H9 (cell line): ENCODE measurements around the gene SLC17A1. TPM values are rescaled to one million over a fixed set of nuclear protein-coding genes. Genes with fewer than 3 reads are reported as not detected.

Experiments
- DNase-seq: peaks from one replicate; pipeline ENCODE4 v3.0.0-alpha.2; 2017
- H2AFZ ChIP-seq: one replicate; pipeline ENCODE4 v1.6.1; 2013; ENCODE audit warnings: mild to moderate bottlenecking, low read length, control low read depth, moderate library complexity
- H2AK5ac ChIP-seq: 2 replicates; pipeline ENCODE4 v1.6.1; 2013; ENCODE audit warnings: low read length, control low read depth, mixed read lengths; ENCODE audit not compliant: insufficient read length
- H2BK120ac ChIP-seq: one replicate; pipeline ENCODE4 v1.6.1; 2013; ENCODE audit warnings: low read depth, mild to moderate bottlenecking, low read length, control low read depth, inconsistent platforms; ENCODE audit not compliant: poor library complexity, severe bottlenecking
- H2BK12ac ChIP-seq: 2 replicates; pipeline ENCODE4 v1.6.1; 2013; ENCODE audit warnings: low read length, control low read depth, mixed read lengths, low read depth; ENCODE audit not compliant: insufficient read length
- H2BK15ac ChIP-seq: 2 replicates; pipeline ENCODE4 v1.6.1; 2013; ENCODE audit warnings: low read depth, low read length, control low read depth
- H2BK20ac ChIP-seq: one replicate; pipeline ENCODE4 v1.6.1; 2013; ENCODE audit warnings: low read depth, mild to moderate bottlenecking, low read length, control low read depth, inconsistent platforms; ENCODE audit not compliant: poor library complexity, severe bottlenecking
- H2BK5ac ChIP-seq: 2 replicates; pipeline ENCODE4 v1.6.1; 2013; ENCODE audit warnings: low read length, control low read depth, mixed read lengths; ENCODE audit not compliant: insufficient read length
- H3K14ac ChIP-seq: 2 replicates; pipeline ENCODE4 v1.6.1; 2013; ENCODE audit warnings: low read length, control low read depth; ENCODE audit not compliant: insufficient read depth
- H3K18ac ChIP-seq: 2 replicates; pipeline ENCODE4 v1.6.1; 2013; ENCODE audit warnings: low read depth, mild to moderate bottlenecking, mixed read lengths, low read length, control low read depth; ENCODE audit not compliant: insufficient read length
- H3K23ac ChIP-seq: 2 replicates; pipeline ENCODE4 v1.6.1; 2013; ENCODE audit warnings: low read length, control low read depth, mixed read lengths, low read depth; ENCODE audit not compliant: insufficient read length
- H3K23me2 ChIP-seq: 2 replicates; pipeline ENCODE4 v1.6.1; 2013; ENCODE audit warnings: low read depth, mild to moderate bottlenecking, mixed read lengths, low read length, control low read depth; ENCODE audit not compliant: insufficient read length, poor library complexity, severe bottlenecking
- H3K27ac ChIP-seq: 2 replicates; pipeline ENCODE4 v1.5.1; 2013; ENCODE audit warnings: low read length, control low read depth, mixed read lengths, low read depth; ENCODE audit not compliant: insufficient read length
- H3K27me3 ChIP-seq: 2 replicates; pipeline ENCODE4 v1.6.1; 2013; ENCODE audit warnings: low read length, control low read depth, inconsistent platforms; ENCODE audit not compliant: insufficient read depth
- H3K4ac ChIP-seq: 2 replicates; pipeline ENCODE4 v1.6.1; 2013; ENCODE audit warnings: low read depth, mild to moderate bottlenecking, control low read depth, inconsistent platforms, low read length, moderate library complexity
- H3K4me1 ChIP-seq: 2 replicates; pipeline ENCODE4 v1.6.1; 2013; ENCODE audit warnings: low read length, control low read depth, inconsistent platforms; ENCODE audit not compliant: insufficient read depth
- H3K4me2 ChIP-seq: 2 replicates; pipeline ENCODE4 v1.6.1; 2013; ENCODE audit warnings: low read length, control low read depth, mixed read lengths; ENCODE audit not compliant: insufficient read length, insufficient read depth
- H3K56ac ChIP-seq: 2 replicates; pipeline ENCODE4 v1.6.1; 2013; ENCODE audit warnings: low read depth, mild to moderate bottlenecking, mixed read lengths, low read length, control low read depth; ENCODE audit not compliant: insufficient read length
- H3K79me1 ChIP-seq: 2 replicates; pipeline ENCODE4 v1.6.1; 2013; ENCODE audit warnings: low read depth, mild to moderate bottlenecking, moderate library complexity, low read length, control low read depth, inconsistent platforms; ENCODE audit not compliant: insufficient read depth, poor library complexity, severe bottlenecking
- H3K79me2 ChIP-seq: 2 replicates; pipeline ENCODE4 v1.6.1; 2013; ENCODE audit warnings: low read length, control low read depth, inconsistent platforms; ENCODE audit not compliant: insufficient read depth
- H3K9ac ChIP-seq: 2 replicates; pipeline ENCODE4 v1.6.1; 2013; ENCODE audit warnings: low read length, control low read depth, mixed read lengths; ENCODE audit not compliant: insufficient read length; ENCODE audit errors: extremely low read depth
- H3K9me3 ChIP-seq: one replicate; pipeline ENCODE4 v1.6.1; 2013; ENCODE audit warnings: low read depth, low read length, inconsistent platforms; ENCODE audit not compliant: control insufficient read depth
- H3T11ph ChIP-seq: one replicate; pipeline ENCODE4 v1.6.1; 2013; ENCODE audit warnings: mild to moderate bottlenecking, low read length, control low read depth, inconsistent platforms
- H4K20me1 ChIP-seq: one replicate; pipeline ENCODE4 v1.6.1; 2013; ENCODE audit not compliant: control insufficient read depth, insufficient read length, insufficient read depth
- H4K5ac ChIP-seq: 2 replicates; pipeline ENCODE4 v1.6.1; 2013; ENCODE audit warnings: low read depth, mild to moderate bottlenecking, mixed read lengths, low read length, control low read depth; ENCODE audit not compliant: insufficient read length
- H4K8ac ChIP-seq: replicated peaks from 2 replicates; pipeline ENCODE4 v1.6.1; 2013; ENCODE audit warnings: low read length, control low read depth, mixed read lengths, low read depth; ENCODE audit not compliant: insufficient read length
- H4K91ac ChIP-seq: 2 replicates; pipeline ENCODE4 v1.6.1; 2013; ENCODE audit warnings: low read depth, mild to moderate bottlenecking, moderate library complexity, mixed read lengths, low read length, control low read depth; ENCODE audit not compliant: insufficient read length
- H3K27ac Mint-ChIP-seq, 3 experiments: 2 replicates in 2 of 3; 3 replicates in 1 of 3; pipeline ENCODE4 v1.8.0; 2020 to 2021; ENCODE audit warnings: mixed read lengths in 3 of 3, mild to moderate bottlenecking in 1 of 3, moderate library complexity in 1 of 3
- H3K27me3 Mint-ChIP-seq: 2 replicates; pipeline ENCODE4 v1.8.0; 2021; ENCODE audit warnings: low read depth, mild to moderate bottlenecking, moderate library complexity, mixed read lengths
- H3K36me3 Mint-ChIP-seq, 3 experiments: 2 replicates in 2 of 3; 3 replicates in 1 of 3; pipeline ENCODE4 v1.8.0; 2020 to 2021; ENCODE audit warnings: low read depth in 3 of 3, mixed read lengths in 3 of 3; ENCODE audit not compliant: insufficient read depth in 1 of 3
- H3K4me1 Mint-ChIP-seq, 2 experiments: 2 replicates each; pipeline ENCODE4 v1.8.0; 2020; ENCODE audit warnings: mixed read lengths in 2 of 2
- H3K4me3 Mint-ChIP-seq, 2 experiments: 2 replicates in 1 of 2; 3 replicates in 1 of 2; pipeline ENCODE4 v1.8.0; 2020 to 2021; ENCODE audit warnings: mild to moderate bottlenecking in 2 of 2, mixed read lengths in 2 of 2, moderate library complexity in 1 of 2
- H3K9me3 Mint-ChIP-seq, 2 experiments: 2 replicates in 1 of 2; 3 replicates in 1 of 2; pipeline ENCODE4 v1.8.0; 2020; ENCODE audit warnings: mild to moderate bottlenecking in 2 of 2, mixed read lengths in 2 of 2, moderate library complexity in 1 of 2
- WGBS: extraction: QIAGEN DNeasy Blood & Tissue Kit; methylation state at CpG from one replicate; pipeline ENCODE4 v1.1.7; 2013; ENCODE audit warnings: missing lambda C conversion rate, low lambda C conversion rate, mixed read lengths; ENCODE audit not compliant: insufficient read length; ENCODE audit errors: extremely low coverage; 5-methylcytosine and 5-hydroxymethylcytosine counted together
- total RNA-seq: library from RNA; stranded (reverse); gene quantifications from 2 replicates; pipeline ENCODE4 v1.2.1, GENCODE V29; 2021
- TF ChIP-seq, protein P1 (sequence below): fragments of 200-600 bp; sonication (generic); conservative IDR thresholded peaks from 3 replicates; pipeline ENCODE4 v1.8.0; 2021; ENCODE audit warnings: antibody characterized with exemption, mild to moderate bottlenecking

Gene SLC17A1
- total RNA-seq, 1 experiment from 2014 or later, result not detected

DNA sequence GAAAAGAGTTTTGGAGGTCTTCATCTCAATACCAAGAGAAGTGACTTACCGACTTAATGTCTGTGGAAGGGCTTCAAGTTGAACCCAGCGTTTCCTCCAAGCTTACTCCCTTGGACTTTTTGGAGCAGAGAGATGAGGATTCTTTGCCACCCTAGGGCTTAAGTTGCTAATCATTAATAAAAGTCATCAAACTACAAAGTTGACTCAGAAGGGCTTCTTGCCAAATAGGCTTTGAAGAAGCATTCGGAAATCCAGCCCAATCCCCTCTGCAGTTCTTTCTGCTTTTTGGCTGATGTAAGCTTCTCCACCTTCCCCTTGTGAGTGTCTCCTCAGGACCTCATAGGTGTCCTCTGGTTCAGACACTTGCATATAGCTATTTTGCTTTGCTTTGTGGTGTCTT, 42.3 kb upstream of the SLC17A1 start, which contains the start of gene SLC17A3:
TSS of gene SLC17A3 (minus strand) at position 126 of the 400 bp plus-strand sequence. CDS start 5,856 bp downstream, outside the sequence.
- no peaks in the 10 kb centered on the region for H3K27me3 Mint-ChIP-seq
- DNase-seq, result no peak
- H3K4me3 Mint-ChIP-seq, result no peak within 1 kb of the TSS
- Histone ChIP-seq H2BK12ac (no peak within 1 kb of the TSS), H3K9me3 (no peaks in the 10 kb centered on the region), H3K23me2 (no peaks in the 10 kb centered on the region), H2AK5ac (no peak within 1 kb of the TSS), H2BK15ac (no peak within 1 kb of the TSS), H4K8ac (no peak within 1 kb of the TSS), H3K23ac (no peak within 1 kb of the TSS), H2BK5ac (no peak within 1 kb of the TSS), H3K27ac (no peak within 1 kb of the TSS), H3K14ac (no peak within 1 kb of the TSS), H4K91ac (no peak within 1 kb of the TSS), H2BK20ac (no peak within 1 kb of the TSS), H4K5ac (no peak within 1 kb of the TSS), H3K79me2 (no peaks in the 10 kb centered on the region), H3K79me1 (no peaks in the 10 kb centered on the region), H4K20me1 (no peaks in the 10 kb centered on the region), H3K18ac (no peak within 1 kb of the TSS), H3K9ac (no peak within 1 kb of the TSS), H3K4me2 (no peak within 1 kb of the TSS), H3K27me3 (no peaks in the 10 kb centered on the region), H3K4me1 (no peaks in the 10 kb centered on the region), H3T11ph (no peak within 1 kb of the TSS), H3K4ac (no peak within 1 kb of the TSS), H2BK120ac (no peak within 1 kb of the TSS), H2AFZ (no peak within 1 kb of the TSS), H3K56ac (no peak within 1 kb of the TSS)
- H3K27ac Mint-ChIP-seq, result no peak within 1 kb of the TSS
- no peaks in the 10 kb centered on the region for H3K36me3 Mint-ChIP-seq
- TF ChIP-seq, protein P1, sequence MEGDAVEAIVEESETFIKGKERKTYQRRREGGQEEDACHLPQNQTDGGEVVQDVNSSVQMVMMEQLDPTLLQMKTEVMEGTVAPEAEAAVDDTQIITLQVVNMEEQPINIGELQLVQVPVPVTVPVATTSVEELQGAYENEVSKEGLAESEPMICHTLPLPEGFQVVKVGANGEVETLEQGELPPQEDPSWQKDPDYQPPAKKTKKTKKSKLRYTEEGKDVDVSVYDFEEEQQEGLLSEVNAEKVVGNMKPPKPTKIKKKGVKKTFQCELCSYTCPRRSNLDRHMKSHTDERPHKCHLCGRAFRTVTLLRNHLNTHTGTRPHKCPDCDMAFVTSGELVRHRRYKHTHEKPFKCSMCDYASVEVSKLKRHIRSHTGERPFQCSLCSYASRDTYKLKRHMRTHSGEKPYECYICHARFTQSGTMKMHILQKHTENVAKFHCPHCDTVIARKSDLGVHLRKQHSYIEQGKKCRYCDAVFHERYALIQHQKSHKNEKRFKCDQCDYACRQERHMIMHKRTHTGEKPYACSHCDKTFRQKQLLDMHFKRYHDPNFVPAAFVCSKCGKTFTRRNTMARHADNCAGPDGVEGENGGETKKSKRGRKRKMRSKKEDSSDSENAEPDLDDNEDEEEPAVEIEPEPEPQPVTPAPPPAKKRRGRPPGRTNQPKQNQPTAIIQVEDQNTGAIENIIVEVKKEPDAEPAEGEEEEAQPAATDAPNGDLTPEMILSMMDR, result no peak
- no peaks in the 10 kb centered on the region for H3K9me3 Mint-ChIP-seq
- WGBS, result no CpG with 5 or more reads among the region's 3 CpGs
- H3K4me1 Mint-ChIP-seq, result no peaks in the 10 kb centered on the region
